HG03342 (cell line): ENCODE measurements around the gene TBC1D5.

ENCODE experiments used
- ATAC-seq: cut with Tn5 transposase; IDR thresholded peaks from one replicate; pipeline ENCODE4 v1.9.1; 2021; ENCODE audit warnings: mild to moderate bottlenecking, moderate library complexity; ENCODE audit not compliant: unreplicated experiment

The TBC1D5 gene

GRCh38 chr3:17122758-17123157, 619.7 kb downstream of the TBC1D5 start:
- ATAC-seq, result no peak

DNA sequence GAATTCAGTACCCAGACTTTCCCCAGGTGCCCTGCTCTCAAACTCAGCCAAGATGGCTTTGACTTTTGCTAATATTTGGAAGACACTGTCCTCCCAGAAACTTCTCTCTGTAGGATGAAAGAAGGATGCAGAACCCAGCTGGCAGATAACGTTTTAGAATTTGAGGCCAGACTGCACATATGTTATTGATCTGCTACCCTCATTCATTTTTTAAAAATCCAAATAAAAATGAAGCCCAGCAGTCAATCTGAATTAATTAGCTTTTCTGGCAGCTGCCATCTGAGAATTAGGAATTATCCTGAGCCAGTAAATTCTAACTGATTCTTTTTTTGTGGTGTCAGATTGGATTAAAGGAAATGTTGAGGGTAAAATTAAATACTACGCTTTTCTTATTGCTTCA, 621.1 kb downstream of the TBC1D5 start:
- no peak for ATAC-seq

GRCh38 chr3:17120115-17120514, 622.3 kb downstream of the TBC1D5 start:
- ATAC-seq, result no peak

- ATAC-seq, result no peak
Measured at GRCh38 chr3:17119201-17120072, 623.0 kb downstream of the TBC1D5 start.

DNA sequence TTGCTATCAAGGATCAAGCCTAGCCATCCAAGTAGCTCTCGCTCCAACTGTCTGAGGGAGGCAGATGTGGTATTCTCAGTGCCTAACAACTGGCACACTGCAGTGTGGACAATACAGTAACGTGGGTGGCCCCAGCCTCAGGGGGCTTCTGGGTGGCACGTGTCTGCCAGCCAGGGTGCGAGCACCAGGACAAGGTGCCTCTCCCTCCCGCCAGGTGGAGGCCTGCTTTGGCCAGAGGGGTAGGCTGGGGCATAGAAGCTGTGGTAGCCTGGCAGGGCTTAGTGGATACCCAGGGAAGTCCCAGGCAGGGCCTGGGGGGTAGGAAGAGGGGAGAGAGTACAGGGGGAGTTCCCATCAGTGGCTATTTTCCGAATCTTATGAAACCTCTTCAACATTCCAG, 623.7 kb downstream of the TBC1D5 start:
- ATAC-seq, result no peak

DNA sequence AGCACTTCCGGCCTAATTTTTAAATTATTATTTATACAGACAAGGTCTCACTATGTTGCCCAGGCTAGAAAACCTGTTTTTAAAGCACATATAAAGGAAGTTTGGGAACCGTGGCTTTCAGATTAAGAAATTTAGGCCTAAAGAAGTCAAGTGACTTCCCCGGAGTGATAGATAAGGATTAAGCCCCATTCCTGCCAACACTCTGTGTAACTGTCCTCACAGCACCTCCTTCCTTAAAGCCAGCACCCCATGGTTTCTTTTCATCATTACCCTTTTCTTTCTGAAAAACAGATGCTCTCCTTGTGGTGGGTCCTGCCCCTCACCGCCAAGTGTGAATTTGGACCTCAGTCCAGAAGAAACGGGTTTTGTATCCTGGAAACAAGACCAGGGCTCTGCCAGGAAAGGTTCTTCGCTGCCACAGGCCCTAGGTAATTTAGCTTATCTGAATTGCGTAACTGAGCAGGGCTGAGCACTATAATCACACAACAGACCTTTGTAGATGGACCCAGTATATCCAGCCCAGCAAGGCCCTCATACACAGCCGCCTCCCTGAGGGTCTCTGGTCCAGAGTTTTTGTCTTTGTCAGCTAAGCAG, 626.3 kb downstream of the TBC1D5 start:
- no peak for ATAC-seq

- no peak for ATAC-seq
Measured at GRCh38 chr3:17115186-17115585, 627.2 kb downstream of the TBC1D5 start.

DNA sequence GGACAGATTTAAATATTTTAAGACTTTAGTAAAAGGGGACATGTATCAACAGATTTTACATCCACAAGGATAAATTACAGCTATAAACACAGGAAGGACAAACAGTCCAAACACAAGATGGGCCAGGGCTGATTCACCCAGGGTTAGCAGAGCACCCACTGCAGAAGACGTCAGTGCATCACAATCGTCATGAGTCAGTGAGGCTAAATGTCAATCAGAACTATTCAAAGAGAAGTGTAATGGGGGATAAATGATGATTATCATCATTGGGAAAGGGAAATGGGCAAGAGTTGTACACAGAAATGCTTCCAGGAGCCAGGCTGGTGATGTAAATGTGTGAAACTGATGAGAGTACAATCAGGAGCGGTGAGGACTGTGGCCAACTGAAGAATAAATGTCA, 630.8 kb downstream of the TBC1D5 start:
- ATAC-seq, result no peak

GRCh38 chr3:17110660-17111396, 631.6 kb downstream of the TBC1D5 start:
- no peak for ATAC-seq
